DMS53 treated with DMSO at 0.1 percent for 48 hours (cell line): ENCODE data around the gene GPR52.
"Not testable (repeated sequence)": the region's sequence is repeated elsewhere in the genome, so short reads cannot be mapped to it uniquely, and the experiment has no call there.

Experiments
- DNase-seq: peaks from one replicate; lab custom pipeline; 2025; ENCODE audit not compliant: unreplicated experiment; lab: John Stamatoyannopoulos, UW

GPR52 gene, protein sequence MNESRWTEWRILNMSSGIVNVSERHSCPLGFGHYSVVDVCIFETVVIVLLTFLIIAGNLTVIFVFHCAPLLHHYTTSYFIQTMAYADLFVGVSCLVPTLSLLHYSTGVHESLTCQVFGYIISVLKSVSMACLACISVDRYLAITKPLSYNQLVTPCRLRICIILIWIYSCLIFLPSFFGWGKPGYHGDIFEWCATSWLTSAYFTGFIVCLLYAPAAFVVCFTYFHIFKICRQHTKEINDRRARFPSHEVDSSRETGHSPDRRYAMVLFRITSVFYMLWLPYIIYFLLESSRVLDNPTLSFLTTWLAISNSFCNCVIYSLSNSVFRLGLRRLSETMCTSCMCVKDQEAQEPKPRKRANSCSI

DNA sequence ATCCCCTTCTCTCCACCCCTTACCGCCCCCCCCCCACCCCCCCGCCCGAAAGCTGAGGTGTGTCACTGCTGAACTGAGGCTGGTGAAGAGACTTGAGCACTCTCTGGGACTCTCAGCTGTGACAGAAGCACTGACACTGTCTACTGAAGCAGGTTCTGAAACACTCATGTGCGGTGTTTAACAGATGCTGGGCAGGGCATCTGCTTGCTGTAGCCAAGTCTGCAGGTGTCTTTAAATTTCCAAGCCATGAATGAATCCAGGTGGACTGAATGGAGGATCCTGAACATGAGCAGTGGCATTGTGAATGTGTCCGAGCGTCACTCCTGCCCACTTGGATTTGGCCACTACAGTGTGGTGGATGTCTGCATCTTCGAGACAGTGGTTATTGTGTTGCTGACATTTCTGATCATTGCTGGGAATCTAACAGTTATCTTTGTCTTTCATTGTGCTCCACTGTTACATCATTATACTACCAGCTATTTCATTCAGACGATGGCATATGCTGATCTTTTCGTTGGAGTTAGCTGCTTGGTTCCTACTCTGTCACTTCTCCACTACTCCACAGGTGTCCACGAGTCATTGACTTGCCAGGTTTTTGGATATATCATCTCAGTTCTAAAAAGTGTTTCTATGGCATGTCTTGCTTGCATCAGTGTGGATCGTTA, at the start of gene GPR52:
GPR52 (plus strand) TSS at position 99 of the 665 bp plus-strand sequence; CDS start at position 247, 148 bp downstream.
- no peak for DNase-seq

- no peak for DNase-seq
Measured at GRCh38 chr1:174398246-174398645, 49.5 kb upstream of the GPR52 start.

DNA sequence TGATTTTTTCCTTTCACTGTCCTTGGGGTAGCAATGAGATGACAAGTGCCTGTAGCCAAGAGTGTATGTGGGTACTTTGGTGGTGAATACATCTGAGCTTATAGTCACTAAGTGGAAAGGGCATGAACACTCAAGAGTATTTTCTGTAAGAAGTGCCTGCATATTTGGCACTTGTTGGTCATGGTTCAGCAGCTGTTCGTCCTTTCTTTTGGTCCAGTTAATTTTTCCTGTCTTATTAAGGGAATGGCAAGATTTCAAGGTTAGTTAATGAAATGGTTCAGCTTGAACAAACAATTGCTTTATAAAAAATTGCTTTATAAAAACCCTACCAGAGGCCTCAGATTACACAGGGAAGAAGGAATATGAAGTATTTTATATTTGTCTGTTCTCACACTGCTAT, 48.6 kb upstream of the GPR52 start:
- DNase-seq, result no peak

- no peak for DNase-seq
Measured at GRCh38 chr1:174401075-174401474, 46.7 kb upstream of the GPR52 start.

DNA sequence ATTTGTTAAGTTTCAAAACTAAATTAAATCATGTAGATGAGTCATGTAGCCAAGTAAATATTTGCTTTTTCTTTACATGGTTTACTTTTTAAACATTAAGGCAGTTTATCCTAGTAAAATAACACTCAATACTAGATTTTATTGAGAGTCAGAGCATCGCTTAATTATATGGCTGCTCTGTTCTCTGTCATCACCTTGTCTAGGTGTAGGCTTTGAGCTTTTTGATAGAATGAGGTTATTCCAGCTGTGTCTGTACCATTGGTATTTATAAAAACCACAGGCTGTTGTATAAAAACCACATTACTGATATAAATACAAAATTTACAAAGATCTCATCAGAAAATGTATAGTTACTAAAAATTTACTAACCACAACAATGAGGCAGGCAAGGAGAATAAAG, 42.5 kb upstream of the GPR52 start:
- DNase-seq, result peak; percentile 58

- DNase-seq, result no peak
Measured at GRCh38 chr1:174406421-174406820, 41.3 kb upstream of the GPR52 start.

DNA sequence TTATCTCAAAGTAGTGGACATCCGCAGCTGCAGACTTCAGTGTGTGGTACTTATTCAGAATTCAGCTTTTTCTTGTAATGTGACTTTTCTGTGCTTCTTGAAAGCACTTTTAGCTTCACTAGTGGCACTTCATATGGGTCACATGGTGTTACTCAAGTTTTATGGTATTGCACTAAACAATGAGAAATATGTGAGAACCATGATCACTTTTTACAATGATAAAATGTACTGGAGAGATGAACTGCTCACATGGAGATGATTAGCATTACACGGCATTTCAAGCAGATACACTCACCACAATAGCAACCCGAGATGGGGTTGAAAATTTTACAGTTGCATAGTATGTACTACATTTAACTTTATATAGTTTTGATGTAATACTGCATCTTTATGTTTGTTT, 40.1 kb upstream of the GPR52 start:
- no peak for DNase-seq

DNA sequence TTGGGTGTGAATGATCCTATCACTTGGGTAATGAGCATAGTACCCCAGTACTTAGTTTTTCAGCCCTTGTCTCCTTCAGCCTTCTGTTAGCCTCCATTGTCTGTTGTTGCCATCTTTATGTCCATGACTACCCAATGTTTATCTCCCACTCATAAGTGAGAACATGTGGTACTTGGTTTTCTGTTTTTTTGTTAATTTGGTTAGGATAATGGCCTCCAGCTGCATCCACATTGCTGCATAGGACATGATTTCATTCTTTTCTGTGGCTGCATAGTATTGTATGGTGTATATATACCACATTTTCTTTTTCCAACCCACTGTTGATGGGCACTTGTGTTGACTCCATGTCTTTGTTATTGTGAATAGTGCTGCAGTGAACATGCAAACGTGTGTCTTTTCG, 39.6 kb upstream of the GPR52 start:
- DNase-seq, result no peak

GRCh38 chr1:174409801-174410200, 38.0 kb upstream of the GPR52 start:
- not testable (repeated sequence) for DNase-seq

GRCh38 chr1:174413632-174414031, 34.1 kb upstream of the GPR52 start:
- no peak for DNase-seq

GRCh38 chr1:174414203-174414602, 33.6 kb upstream of the GPR52 start:
- DNase-seq, result no peak

DNA sequence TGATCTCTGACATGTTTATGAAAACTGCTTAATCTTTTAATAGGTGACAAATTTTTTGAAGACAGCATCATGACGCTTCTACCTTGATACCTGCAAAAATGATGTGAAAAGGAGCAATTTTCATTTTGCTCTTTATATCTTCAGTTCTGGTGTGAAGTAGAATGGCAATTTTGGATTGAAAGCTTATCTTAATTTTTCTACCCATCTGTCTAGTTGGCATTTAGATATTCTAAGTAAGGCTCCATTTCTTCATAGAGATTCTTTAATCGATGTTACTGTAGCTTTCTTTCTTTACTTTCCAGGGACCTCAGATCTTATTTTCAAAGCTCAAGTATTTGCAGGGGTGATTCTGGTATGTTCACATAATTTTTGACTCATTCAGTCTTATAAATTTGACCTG, 32.3 kb upstream of the GPR52 start:
- no peak for DNase-seq

- DNase-seq, result no peak
Measured at GRCh38 chr1:174417921-174418320, 29.8 kb upstream of the GPR52 start.

GRCh38 chr1:174425121-174425520, 22.6 kb upstream of the GPR52 start:
- DNase-seq, result no peak

DNA sequence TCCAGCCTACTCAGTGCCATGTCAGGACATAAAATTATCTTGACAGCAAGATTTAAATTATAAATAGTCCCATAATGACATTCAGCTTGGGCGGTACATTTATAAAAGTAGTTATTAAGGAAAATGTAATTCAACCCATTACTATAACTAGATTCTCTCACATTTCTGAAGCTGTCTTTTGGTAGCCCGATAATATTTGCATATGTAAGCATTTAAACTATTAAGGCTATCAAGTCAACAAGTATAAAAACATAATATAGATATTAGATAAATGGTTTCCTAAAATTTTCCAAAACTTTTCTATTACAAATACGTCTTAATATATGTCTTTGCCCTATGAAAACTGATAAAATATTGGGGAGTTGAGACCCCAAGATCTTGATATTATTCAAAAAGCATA, 21.6 kb upstream of the GPR52 start:
- no peak for DNase-seq

GRCh38 chr1:174428033-174428432, 19.7 kb upstream of the GPR52 start:
- no peak for DNase-seq

DNA sequence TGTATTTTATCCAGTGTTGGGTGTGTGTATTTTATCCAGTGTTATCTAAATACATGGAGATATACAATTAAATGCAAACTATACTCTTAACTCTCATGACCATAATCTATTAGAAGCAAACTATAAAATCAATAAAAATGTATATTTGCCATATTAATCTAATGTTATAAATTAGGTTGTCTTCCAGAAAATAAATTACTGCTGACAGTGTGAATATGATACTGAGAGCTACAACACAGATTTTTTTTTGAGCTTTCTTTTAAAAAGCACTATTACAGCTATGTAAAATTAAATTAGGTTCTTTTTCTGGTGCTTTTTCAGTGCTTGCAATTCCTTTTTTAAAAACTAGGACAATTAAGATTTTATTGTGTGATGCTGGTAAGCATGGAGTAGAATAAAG, 19.0 kb upstream of the GPR52 start:
- DNase-seq, result no peak

DNA sequence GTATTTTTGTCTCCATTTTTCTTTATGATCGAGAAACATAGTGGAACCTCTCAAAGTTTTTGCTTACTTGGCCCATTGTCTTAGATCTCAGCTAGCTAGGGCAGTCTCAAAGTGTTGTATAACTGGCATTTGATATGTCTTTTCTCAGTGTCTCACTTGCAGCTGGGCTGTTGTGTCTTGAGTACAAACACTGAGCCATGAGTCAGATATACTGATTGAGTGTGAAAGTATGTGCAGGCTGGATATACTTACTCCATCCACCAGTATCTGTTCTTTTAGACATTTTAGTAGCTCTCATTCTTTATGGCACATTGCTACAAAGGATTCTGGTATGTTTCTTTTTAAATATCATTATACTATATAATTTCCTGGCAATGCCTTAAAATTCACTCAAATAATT, 14.3 kb upstream of the GPR52 start:
- DNase-seq, result no peak

- DNase-seq, result no peak
Measured at GRCh38 chr1:174445351-174445750, 2.4 kb upstream of the GPR52 start.

DNA sequence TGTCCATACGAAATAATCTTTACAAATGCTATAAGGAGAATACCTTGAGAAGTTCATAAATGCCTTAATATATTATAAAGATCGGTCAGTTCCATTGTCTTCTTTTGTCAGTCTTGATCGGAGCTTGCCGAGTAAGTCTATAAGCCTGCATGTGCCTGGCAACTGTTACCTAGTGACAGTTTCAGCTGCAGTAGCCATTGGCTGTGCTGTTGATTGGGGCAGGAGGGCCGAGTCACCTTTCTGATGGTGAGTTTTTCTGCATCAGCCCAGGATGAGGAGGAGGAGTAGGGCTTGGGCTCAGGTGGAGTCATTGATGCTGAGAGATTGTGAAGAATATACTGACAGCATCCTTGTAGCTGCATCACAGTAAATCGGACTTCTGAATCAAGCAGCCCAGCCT, 1.9 kb upstream of the GPR52 start:
- DNase-seq, result no peak

DNA sequence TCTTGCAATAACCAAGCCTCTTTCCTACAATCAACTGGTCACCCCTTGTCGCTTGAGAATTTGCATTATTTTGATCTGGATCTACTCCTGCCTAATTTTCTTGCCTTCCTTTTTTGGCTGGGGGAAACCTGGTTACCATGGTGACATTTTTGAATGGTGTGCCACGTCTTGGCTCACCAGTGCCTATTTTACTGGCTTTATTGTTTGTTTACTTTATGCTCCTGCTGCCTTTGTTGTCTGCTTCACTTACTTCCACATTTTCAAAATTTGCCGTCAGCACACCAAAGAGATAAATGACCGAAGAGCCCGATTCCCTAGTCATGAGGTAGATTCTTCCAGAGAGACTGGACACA, 743 bp downstream of the GPR52 start:
- no peak for DNase-seq

- no peak for DNase-seq
Measured at GRCh38 chr1:174448974-174449373, 1.2 kb downstream of the GPR52 start.

- no peak for DNase-seq
Measured at GRCh38 chr1:174451408-174451807, 3.6 kb downstream of the GPR52 start.
